Kidney (tissue), 14 donors: Measurements from ENCODE around the gene KNG1. TPM values are rescaled to one million over a fixed set of nuclear protein-coding genes. Genes with fewer than 3 reads are reported as not detected.
A peak's percentile ranks its signal among the peaks of the same experiment; 100 is the strongest.
"Not testable (repeated sequence)": the region's sequence is repeated elsewhere in the genome, so short reads cannot be mapped to it uniquely, and the experiment has no call there.

ENCODE experiments used
- DNase-seq, 5 donors: peaks; one replicate each; pipeline ENCODE4 v3.0.0-alpha.2; 2013 to 2020
- FAIRE-seq: peaks from 2 replicates; lab custom pipeline; 2012; peaks lifted over from hg19 to GRCh38; lab: Jason Lieb, UNC
- H3K27ac ChIP-seq, 2 donors: one replicate each; pipeline ENCODE4 v1.7.0; 2013; ENCODE audit warnings: low read depth in 2 of 2, low read length in 2 of 2, inconsistent platforms in 1 of 2
- H3K27me3 ChIP-seq: one replicate; pipeline ENCODE4 v1.7.1; 2013; ENCODE audit warnings: low read length, inconsistent platforms; ENCODE audit not compliant: control insufficient read depth, insufficient read depth
- H3K36me3 ChIP-seq, 3 donors: one replicate each; pipeline versions ENCODE4 v1.7.0 to v1.7.1; 2013; ENCODE audit warnings: low read length in 3 of 3, control low read depth in 1 of 3, inconsistent platforms in 1 of 3; ENCODE audit not compliant: insufficient read depth in 3 of 3, control insufficient read depth in 2 of 3
- H3K4me1 ChIP-seq, 3 donors: one replicate each; pipeline versions ENCODE4 v1.7.0 to v1.7.1; 2013; ENCODE audit warnings: low read length in 3 of 3, inconsistent platforms in 1 of 3, low read depth in 1 of 3; ENCODE audit not compliant: control insufficient read depth in 2 of 3, insufficient read depth in 2 of 3
- H3K4me3 ChIP-seq, 3 donors: one replicate each; pipeline versions ENCODE4 v1.7.0 to v1.8.1; 2013; ENCODE audit warnings: low read length in 3 of 3, control low read depth in 1 of 3, inconsistent platforms in 1 of 3
- H3K9ac ChIP-seq, 3 donors: one replicate each; pipeline versions ENCODE4 v1.7.0 to v1.7.1; 2013; ENCODE audit warnings: low read length in 3 of 3, control low read depth in 1 of 3, inconsistent platforms in 1 of 3
- H3K9me3 ChIP-seq, 3 donors: one replicate each; pipeline versions ENCODE4 v1.7.0 to v1.7.1; 2013; ENCODE audit warnings: low read length in 3 of 3, control low read depth in 1 of 3, inconsistent platforms in 1 of 3; ENCODE audit not compliant: control insufficient read depth in 2 of 3, insufficient read depth in 1 of 3
- intact Hi-C: fragments of 100-400 bp; cut with DNase I; formaldehyde crosslinking; loops from one replicate; pipeline ENCODE4 v1.11.1; 2022
- polyA plus RNA-seq: library from polyadenylated mRNA; stranded (reverse); fragments of 350-450 nt; fragmentation: Illumina TruSeq; extraction: RNeasy Lipid Tissue Mini Kit (QIAGEN cat#74804); gene quantifications from one replicate; pipeline ENCODE4 v1.2.3, GENCODE V29; 2014; ENCODE audit warnings: low read depth, low replicate concordance; ENCODE audit not compliant: insufficient read depth
- total RNA-seq: library from RNA; stranded (reverse); fragmentation: NEBNext Ultra II Directional; extraction: Animal tissue kit (Norgen Biotek cat#: 25700); gene quantifications from one replicate; pipeline ENCODE4 v1.2.1, GENCODE V29; 2021
- TF ChIP-seq, protein P1 (sequence below): IDR thresholded peaks from 3 replicates; pipeline ENCODE4 v1.5.1; 2012; ENCODE audit warnings: mild to moderate bottlenecking, moderate library complexity, borderline replicate concordance; ENCODE audit not compliant: insufficient read depth; ENCODE audit errors: extremely low read depth
- donor health status: control.
- donor health status: control.
- donor health status: control.
- donor health status: control.
- donor health status: control.
- donor health status: DM: yes; HTN: yes; CAD: no.
- donor health status: Normal renal cell carcinoma (clear cell type).

KNG1 gene
- total and polyA plus RNA-seq, 2 donors from 2014 or later: 8.7 to 710 TPM

DNA sequence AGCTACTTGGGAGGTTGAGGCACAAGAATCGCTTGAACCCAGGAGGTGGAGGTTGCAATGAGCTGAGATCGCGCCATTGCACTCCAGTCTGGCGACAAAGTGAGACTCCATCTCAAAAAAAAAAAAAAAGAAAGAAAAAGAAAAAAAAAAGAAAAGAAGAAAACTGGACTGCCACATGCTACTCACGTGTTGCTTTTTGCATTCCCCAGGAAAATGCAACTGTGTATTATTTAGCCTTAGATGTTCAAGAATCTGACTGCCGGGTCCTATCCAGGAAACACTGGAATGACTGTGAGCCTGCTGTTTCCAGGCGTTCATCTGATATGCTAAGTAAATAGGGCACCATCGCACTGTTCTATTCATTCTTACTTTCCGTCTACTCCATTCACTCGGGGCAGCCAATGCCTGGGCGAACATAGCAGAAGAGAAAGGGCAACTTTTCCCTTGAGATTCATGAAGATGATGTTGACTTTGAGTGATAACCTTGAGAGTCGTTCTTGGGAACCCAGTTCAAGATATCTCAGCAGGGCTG is 30.0 kb upstream of the KNG1 start:
- FAIRE-seq (no peak), DNase-seq (no peak)
- no peaks in the 10 kb centered on the region for H3K4me1 ChIP-seq
- H3K36me3 ChIP-seq: no peaks in the 10 kb centered on the region
- TF ChIP-seq, protein P1, sequence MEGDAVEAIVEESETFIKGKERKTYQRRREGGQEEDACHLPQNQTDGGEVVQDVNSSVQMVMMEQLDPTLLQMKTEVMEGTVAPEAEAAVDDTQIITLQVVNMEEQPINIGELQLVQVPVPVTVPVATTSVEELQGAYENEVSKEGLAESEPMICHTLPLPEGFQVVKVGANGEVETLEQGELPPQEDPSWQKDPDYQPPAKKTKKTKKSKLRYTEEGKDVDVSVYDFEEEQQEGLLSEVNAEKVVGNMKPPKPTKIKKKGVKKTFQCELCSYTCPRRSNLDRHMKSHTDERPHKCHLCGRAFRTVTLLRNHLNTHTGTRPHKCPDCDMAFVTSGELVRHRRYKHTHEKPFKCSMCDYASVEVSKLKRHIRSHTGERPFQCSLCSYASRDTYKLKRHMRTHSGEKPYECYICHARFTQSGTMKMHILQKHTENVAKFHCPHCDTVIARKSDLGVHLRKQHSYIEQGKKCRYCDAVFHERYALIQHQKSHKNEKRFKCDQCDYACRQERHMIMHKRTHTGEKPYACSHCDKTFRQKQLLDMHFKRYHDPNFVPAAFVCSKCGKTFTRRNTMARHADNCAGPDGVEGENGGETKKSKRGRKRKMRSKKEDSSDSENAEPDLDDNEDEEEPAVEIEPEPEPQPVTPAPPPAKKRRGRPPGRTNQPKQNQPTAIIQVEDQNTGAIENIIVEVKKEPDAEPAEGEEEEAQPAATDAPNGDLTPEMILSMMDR: no peak
- intact Hi-C loops: no loop called here
- H3K9ac ChIP-seq: no peak overlapping the region
- no peaks in the 10 kb centered on the region for H3K9me3 ChIP-seq
- H3K27me3 ChIP-seq: no peaks in the 10 kb centered on the region
- H3K4me3 ChIP-seq: no peak overlapping the region
- no peak overlapping the region for H3K27ac ChIP-seq

DNA sequence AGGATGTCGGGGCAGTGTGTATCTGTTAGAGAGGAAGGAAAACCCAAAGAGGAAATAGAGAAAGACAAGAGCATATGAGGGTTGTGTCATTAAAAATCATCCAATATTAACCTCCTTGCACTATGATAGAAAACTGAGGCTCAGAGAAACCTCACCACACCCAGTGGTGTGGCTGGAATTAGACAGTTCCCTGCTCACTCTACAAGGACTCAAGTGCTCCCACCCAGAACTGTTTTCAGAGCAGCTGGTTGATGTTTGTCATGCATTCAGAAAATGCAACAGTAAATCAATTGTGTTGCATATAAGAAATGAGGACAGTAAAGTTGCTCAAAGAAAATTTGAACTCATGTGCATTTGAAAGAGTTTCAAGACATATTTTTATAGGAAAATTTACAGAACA is 26.9 kb upstream of the KNG1 start:
- H3K4me3 ChIP-seq, H3K27me3 ChIP-seq, H3K27ac ChIP-seq, DNase-seq, H3K9ac ChIP-seq, intact Hi-C loops, H3K9me3 ChIP-seq, H3K36me3 ChIP-seq, FAIRE-seq, H3K4me1 ChIP-seq: not testable (repeated sequence)

DNA sequence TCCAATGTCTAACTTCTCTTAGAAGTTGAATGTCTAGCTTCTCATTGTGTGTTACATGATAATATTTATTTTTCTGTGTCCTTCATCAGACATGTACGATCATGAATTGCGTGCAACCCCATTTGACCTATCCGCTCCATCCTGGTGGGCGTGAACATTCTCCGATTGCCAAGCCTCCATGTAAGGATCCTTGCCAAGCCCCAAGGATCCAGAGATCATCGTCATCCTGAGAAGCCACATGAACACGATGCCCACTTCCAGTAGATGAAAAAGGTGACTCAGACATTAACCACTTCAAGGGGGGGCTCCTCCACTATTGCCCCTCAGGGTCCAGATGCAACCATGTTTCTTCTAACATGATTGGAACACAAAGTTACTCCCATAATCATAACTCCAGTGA is 25.5 kb upstream of the KNG1 start:
- no peaks in the 10 kb centered on the region for H3K36me3 ChIP-seq
- peaks cover 0 to 4% (median 0%) of the 10 kb centered on the region in 3 donors for H3K4me1 ChIP-seq
- H3K27ac ChIP-seq: no peak overlapping the region
- no peak overlapping the region for H3K4me3 ChIP-seq
- H3K9me3 ChIP-seq: no peaks in the 10 kb centered on the region
- no peak for FAIRE-seq
- intact Hi-C loops: no loop called here
- no peaks in the 10 kb centered on the region for H3K27me3 ChIP-seq
- no peak for DNase-seq
- TF ChIP-seq, protein P1: no peak
- no peak overlapping the region for H3K9ac ChIP-seq

DNA sequence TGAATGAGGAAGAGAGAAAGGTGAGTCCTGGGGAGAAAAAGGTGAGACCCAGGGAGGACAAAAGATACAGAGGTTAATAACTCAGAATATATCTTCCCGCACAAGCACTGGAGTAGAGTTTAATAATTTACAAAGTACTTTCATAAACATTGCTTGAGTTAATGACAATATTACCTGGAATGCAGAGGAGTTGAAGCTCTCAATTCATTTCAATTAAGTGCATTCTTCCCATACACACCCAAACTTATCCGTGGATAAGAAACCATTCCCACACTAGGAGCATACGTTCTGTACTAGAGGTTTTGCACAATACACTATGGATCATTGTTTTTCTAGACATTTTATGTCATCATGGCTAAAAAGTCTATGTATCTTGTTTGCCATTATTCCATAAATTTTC is 23.3 kb upstream of the KNG1 start:
- peak in 1 of 5 donors; percentile 16 for DNase-seq
- Histone ChIP-seq H3K4me1 (peaks cover 0 to 4% (median 0%) of the 10 kb centered on the region in 3 donors), H3K4me3 (no peak overlapping the region), H3K36me3 (no peaks in the 10 kb centered on the region), H3K9ac (no peak overlapping the region), H3K9me3 (no peaks in the 10 kb centered on the region), H3K27me3 (no peaks in the 10 kb centered on the region), H3K27ac (no peak overlapping the region)
- intact Hi-C loops: no loop called here
- no peak for FAIRE-seq
- TF ChIP-seq, protein P1: no peak
